Adrenal gland (tissue), 12 donors: Measurements from ENCODE around the gene FOXO3. TPM values are rescaled to one million over a fixed set of nuclear protein-coding genes. Genes with fewer than 3 reads are reported as not detected.
A peak's percentile ranks its signal among the peaks of the same experiment; 100 is the strongest.
"Not testable (repeated sequence)": the region's sequence is repeated elsewhere in the genome, so short reads cannot be mapped to it uniquely, and the experiment has no call there.

Experiments
- DNase-seq, 7 donors: peaks; one replicate each; pipeline ENCODE4 v3.0.0-alpha.2; 2019 to 2020
- H3K27ac ChIP-seq, 5 donors: fragments of 200-600 bp; sonication (generic) in 4 of 5; 1 replicate in 3 of 5; 2 replicates in 2 of 5; pipeline versions ENCODE4 v1.5.1 to v1.8.0; 2016 to 2020; ENCODE audit warnings: mild to moderate bottlenecking in 1 of 5
- H3K27me3 ChIP-seq: fragments of 200-600 bp; 2 replicates; pipeline ENCODE4 v1.8.0; 2021
- H3K36me3 ChIP-seq, 2 donors: fragments of 200-600 bp; replicated peaks in 1 of 2; 1 replicate in 1 of 2; 2 replicates in 1 of 2; pipeline versions ENCODE4 v1.5.1 to v1.8.0; 2018 to 2022
- H3K4me1 ChIP-seq, 2 donors: fragments of 200-600 bp; replicated peaks in 1 of 2; 1 replicate in 1 of 2; 2 replicates in 1 of 2; pipeline versions ENCODE4 v1.5.1 to v1.8.0; 2018 to 2021
- H3K4me3 ChIP-seq, 4 donors: fragments of 200-600 bp; sonication (generic) in 3 of 4; one replicate each; pipeline ENCODE4 v1.5.1; 2016 to 2018
- H3K9me3 ChIP-seq, 3 donors: fragments of 200-600 bp; sonication (generic) in 1 of 3; replicated peaks in 1 of 3; 1 replicate in 2 of 3; 2 replicates in 1 of 3; pipeline versions ENCODE4 v1.5.1 to v1.8.0; 2016 to 2021
- CTCF ChIP-seq, 6 experiments: fragments of 450-650 bp in 4 of 6; fragments of 200-600 bp in 2 of 6; sonication (generic) in 1 of 6; IDR thresholded peaks; 1 replicate in 5 of 6; 2 replicates in 1 of 6; pipeline versions ENCODE4 v1.5.1 to v1.8.0; 2016 to 2021; ENCODE audit warnings: antibody characterized with exemption in 6 of 6, mild to moderate bottlenecking in 2 of 6, moderate library complexity in 1 of 6
- POLR2A ChIP-seq, 2 donors: fragments of 450-650 bp; IDR thresholded peaks; one replicate each; pipeline ENCODE4 v1.6.1; 2017; ENCODE audit warnings: antibody characterized with exemption in 2 of 2, mild to moderate bottlenecking in 2 of 2, moderate library complexity in 1 of 2
- WGBS, 4 donors: extraction: QIAGEN DNeasy Blood & Tissue Kit in 2 of 4; methylation state at CpG; one replicate each; pipeline versions ENCODE4 v1.1.5 to v1.1.7; 2013 to 2017; 5-methylcytosine and 5-hydroxymethylcytosine counted together
- intact Hi-C, 2 donors: fragments of 100-400 bp; cut with DNase I; formaldehyde crosslinking; loops; one replicate each; pipeline versions ENCODE4 v1.14.1 to v1.15.0; 2022 to 2023
- polyA plus RNA-seq, 3 donors: library from polyadenylated mRNA; stranded (reverse); fragments of 200-250 nt in 2 of 3; fragments of 350-450 nt in 1 of 3; fragmentation: Illumina TruSeq in 1 of 3; extraction: RNeasy Lipid Tissue Mini Kit (QIAGEN cat#74804) in 1 of 3; gene quantifications; one replicate each; pipeline ENCODE4 v1.2.3, GENCODE V29; 2013 to 2014
- total RNA-seq, 9 donors: library from RNA; depleted of rRNA in 4 of 9; stranded (reverse); fragments of >200 nt in 4 of 9; fragments of 120-200 nt in 1 of 9; fragmentation: NEBNext Ultra II Directional in 1 of 9; extraction: Animal tissue kit (Norgen Biotek cat#: 25700) in 1 of 9; gene quantifications; one replicate each; pipeline versions ENCODE4 v1.1.0 to v1.2.4, GENCODE V29; 2013 to 2023
- donor health status: healthy with polysubstance abuse.
- donor health status: Bipolar disorder and iron deficiency.
- donor health status: DM: yes; HTN: yes; CAD: no.
- donor health status: DM: no; HTN: no; CAD: no.
- donor health status: DM: no; HTN: no; CAD: no.
- donor health status: DM: yes; HTN: yes; CAD: no.

The FOXO3 gene
- total and polyA plus RNA-seq, 12 donors, result 8.3 to 38.7 (median 23.4) TPM

GRCh38 chr6:108677894-108678293 is 117.2 kb downstream of the FOXO3 start:
- peaks cover 7 to 47% of the 10 kb centered on the region in 2 donors for H3K4me1 ChIP-seq
- WGBS, 4 donors, result 92 to 95% (median 94%) methylated on average over 1 of the region's 1 CpG
- no peak overlapping the region for H3K4me3 ChIP-seq
- no peaks in the 10 kb centered on the region for H3K36me3 ChIP-seq
- no peaks in the 10 kb centered on the region for H3K9me3 ChIP-seq
- no peak for DNase-seq
- H3K27ac ChIP-seq, result peak overlapping the region in 1 of 5 donors; percentile 50
- intact Hi-C loops, result no loop called here
- no peaks in the 10 kb centered on the region for H3K27me3 ChIP-seq
- TF ChIP-seq POLR2A (IDR thresholded peaks at IDR 0.05), result no peak
- no peak for TF ChIP-seq CTCF (IDR thresholded peaks at IDR 0.05)

GRCh38 chr6:108680314-108680713 is 119.6 kb downstream of the FOXO3 start:
- 91 to 96% (median 93%) methylated on average over 9 of the region's 9 CpGs for WGBS, 4 donors
- DNase-seq, H3K27ac ChIP-seq, H3K36me3 ChIP-seq, H3K4me3 ChIP-seq, H3K9me3 ChIP-seq, intact Hi-C loops, H3K27me3 ChIP-seq: not testable (repeated sequence)
- H3K4me1 ChIP-seq, result peaks cover 13 to 38% of the 10 kb centered on the region in 2 donors

GRCh38 chr6:108681721-108682120 is 121.0 kb downstream of the FOXO3 start:
- DNase-seq, intact Hi-C loops: not testable (repeated sequence)
- WGBS, 4 donors, result 89 to 100% (median 96%) methylated on average over 1 of the region's 1 CpG

DNA sequence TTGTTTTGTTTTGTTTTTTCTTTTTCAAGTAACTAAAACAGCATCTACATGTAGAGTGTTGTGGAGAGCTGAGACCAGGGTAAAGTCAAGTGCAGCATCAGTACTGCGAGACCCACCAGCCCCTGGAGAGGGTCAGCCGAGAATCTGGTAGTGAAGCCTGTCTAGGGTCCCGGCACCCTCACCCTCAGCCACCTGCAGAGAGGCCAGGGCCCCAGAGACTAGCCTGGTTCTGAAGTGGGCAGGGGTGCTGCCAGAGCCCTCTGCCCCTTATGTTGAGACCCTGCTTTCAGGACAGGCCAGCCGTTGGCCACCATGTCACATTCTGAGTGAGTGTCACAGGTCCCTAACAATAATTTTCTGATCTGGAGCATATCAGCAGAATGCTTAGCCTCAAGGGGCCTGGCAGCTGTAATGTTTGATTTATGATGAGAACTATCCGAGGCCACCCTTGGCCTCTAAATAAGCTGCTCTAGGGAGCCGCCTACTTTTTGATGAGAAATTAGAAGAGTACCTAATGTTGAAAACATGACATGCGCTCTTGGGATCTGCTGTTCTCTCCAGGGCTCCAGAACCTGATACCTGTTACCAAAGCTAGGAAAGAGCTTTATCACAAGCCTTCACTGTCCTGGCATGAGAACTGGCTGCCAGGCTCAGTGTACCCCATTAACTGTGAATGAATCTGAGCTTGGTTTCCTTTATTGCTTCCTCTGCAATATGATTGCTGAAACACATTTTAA is 121.8 kb downstream of the FOXO3 start:
- H3K27ac ChIP-seq, DNase-seq, H3K4me3 ChIP-seq, H3K36me3 ChIP-seq, intact Hi-C loops, H3K27me3 ChIP-seq, H3K9me3 ChIP-seq: not testable (repeated sequence)
- WGBS, 4 donors, result 81 to 97% (median 89%) methylated on average over 3 to 7 of the region's 7 CpGs
- H3K4me1 ChIP-seq, result peaks cover 6 to 17% of the 10 kb centered on the region in 2 donors

More at GRCh38 chr6:108681721-108682120, 121.0 kb downstream of the FOXO3 start:
- H3K4me3 ChIP-seq, H3K27me3 ChIP-seq, H3K9me3 ChIP-seq, H3K27ac ChIP-seq, H3K36me3 ChIP-seq: not testable (repeated sequence)
- H3K4me1 ChIP-seq, result peaks cover 6 to 24% of the 10 kb centered on the region in 2 donors

DNA sequence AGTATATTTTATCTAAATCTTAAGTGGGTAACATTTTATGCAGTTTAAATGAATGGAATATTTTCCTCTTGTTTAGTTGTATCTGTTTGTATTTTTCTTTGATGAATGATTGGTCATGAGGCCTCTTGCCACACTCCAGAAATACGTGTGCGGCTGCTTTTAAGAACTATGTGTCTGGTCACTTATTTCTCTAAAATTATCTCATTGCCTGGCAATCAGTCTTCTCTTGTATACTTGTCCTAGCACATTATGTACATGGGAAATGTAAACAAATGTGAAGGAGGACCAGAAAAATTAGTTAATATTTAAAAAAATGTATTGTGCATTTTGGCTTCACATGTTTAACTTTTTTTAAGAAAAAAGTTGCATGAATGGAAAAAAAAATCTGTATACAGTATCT is 123.3 kb downstream of the FOXO3 start:
- H3K27me3 ChIP-seq, H3K4me3 ChIP-seq, H3K9me3 ChIP-seq, intact Hi-C loops, DNase-seq, H3K27ac ChIP-seq, H3K36me3 ChIP-seq: not testable (repeated sequence)
- WGBS, 4 donors, result 81 to 92% (median 85%) methylated on average over 2 of the region's 2 CpGs; no CpG with 5 or more reads in 1 of the 4 donors
- peaks cover 10 to 13% of the 10 kb centered on the region in 2 donors for H3K4me1 ChIP-seq

- no peaks in the 10 kb centered on the region for H3K36me3 ChIP-seq
- WGBS, 4 donors, result 47 to 58% (median 53%) methylated on average over 6 to 8 of the region's 8 CpGs
- intact Hi-C loops, result no loop called here
- TF ChIP-seq CTCF (IDR thresholded peaks at IDR 0.05) (no peak), POLR2A (IDR thresholded peaks at IDR 0.05) (no peak)
- H3K27ac ChIP-seq, result no peak overlapping the region
- H3K9me3 ChIP-seq, result no peaks in the 10 kb centered on the region
- DNase-seq, result peak in 3 of 7 donors; percentile 33 to 39 (median 36)
- peaks cover 14 to 22% of the 10 kb centered on the region in 2 donors for H3K4me1 ChIP-seq
- H3K4me3 ChIP-seq, result no peak overlapping the region
- no peaks in the 10 kb centered on the region for H3K27me3 ChIP-seq
Measured at GRCh38 chr6:108684771-108685329, 124.1 kb downstream of the FOXO3 start.
